Bronchial epithelial cell (primary cell): ENCODE measurements around the gene NEMP2. TPM values are rescaled to one million over a fixed set of nuclear protein-coding genes. Genes with fewer than 3 reads are reported as not detected.

Source experiments
- DNase-seq: peaks from one replicate; pipeline ENCODE4 v3.0.0-alpha.2; 2010; ENCODE audit warnings: low read depth
- FAIRE-seq: peaks from 2 replicates; lab custom pipeline; 2011; peaks lifted over from hg19 to GRCh38; lab: Jason Lieb, UNC
- H3K27me3 ChIP-seq: 2 replicates; pipeline ENCODE4 v1.5.1; 2011; ENCODE audit warnings: low read length; ENCODE audit not compliant: control insufficient read depth, insufficient read depth
- H3K36me3 ChIP-seq: 2 replicates; pipeline ENCODE4 v1.5.1; 2011; ENCODE audit warnings: low read length; ENCODE audit not compliant: control insufficient read depth, insufficient read depth
- H3K4me3 ChIP-seq: 2 replicates; pipeline ENCODE4 v1.5.1; 2011; ENCODE audit warnings: mild to moderate bottlenecking, low read depth, low read length, control low read depth
- total RNA-seq: library from RNA; depleted of rRNA; stranded (reverse); fragments of >200 nt; gene quantifications from 2 replicates; pipeline ENCODE4 v1.2.1, GENCODE V29; 2014
- TF ChIP-seq, protein P1 (sequence below): IDR thresholded peaks from 2 replicates; pipeline ENCODE4 v1.5.1; 2011; ENCODE audit warnings: mild to moderate bottlenecking, moderate library complexity, low read length, control low read depth, inconsistent platforms; ENCODE audit not compliant: insufficient read depth, severe bottlenecking

NEMP2 gene
- total RNA-seq, 1 donor from 2014 or later, result 1.8 TPM

GRCh38 chr2:190454795-190455194 lies 79.7 kb downstream of the NEMP2 start:
- FAIRE-seq (no peak), DNase-seq (no peak)
- H3K36me3 ChIP-seq, result no peaks in the 10 kb centered on the region
- H3K27me3 ChIP-seq, result no peaks in the 10 kb centered on the region
- no peak overlapping the region for H3K4me3 ChIP-seq
- TF ChIP-seq, protein P1, sequence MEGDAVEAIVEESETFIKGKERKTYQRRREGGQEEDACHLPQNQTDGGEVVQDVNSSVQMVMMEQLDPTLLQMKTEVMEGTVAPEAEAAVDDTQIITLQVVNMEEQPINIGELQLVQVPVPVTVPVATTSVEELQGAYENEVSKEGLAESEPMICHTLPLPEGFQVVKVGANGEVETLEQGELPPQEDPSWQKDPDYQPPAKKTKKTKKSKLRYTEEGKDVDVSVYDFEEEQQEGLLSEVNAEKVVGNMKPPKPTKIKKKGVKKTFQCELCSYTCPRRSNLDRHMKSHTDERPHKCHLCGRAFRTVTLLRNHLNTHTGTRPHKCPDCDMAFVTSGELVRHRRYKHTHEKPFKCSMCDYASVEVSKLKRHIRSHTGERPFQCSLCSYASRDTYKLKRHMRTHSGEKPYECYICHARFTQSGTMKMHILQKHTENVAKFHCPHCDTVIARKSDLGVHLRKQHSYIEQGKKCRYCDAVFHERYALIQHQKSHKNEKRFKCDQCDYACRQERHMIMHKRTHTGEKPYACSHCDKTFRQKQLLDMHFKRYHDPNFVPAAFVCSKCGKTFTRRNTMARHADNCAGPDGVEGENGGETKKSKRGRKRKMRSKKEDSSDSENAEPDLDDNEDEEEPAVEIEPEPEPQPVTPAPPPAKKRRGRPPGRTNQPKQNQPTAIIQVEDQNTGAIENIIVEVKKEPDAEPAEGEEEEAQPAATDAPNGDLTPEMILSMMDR, result no peak

Other genes starting within 250 kb of the NEMP2 start
- 4.7 and 9.3 TPM in 2 replicates for gene HIBCH, start 214.9 kb downstream of the NEMP2 start, total RNA-seq
- 7.9 and 11.3 TPM in 2 replicates for gene INPP1, start 191.1 kb downstream of the NEMP2 start, total RNA-seq
- 37.4 and 43.0 TPM in 2 replicates for gene MFSD6, start 126.4 kb downstream of the NEMP2 start, total RNA-seq
- 92.4 and 106 TPM in 2 replicates for gene NAB1, start 114.4 kb upstream of the NEMP2 start, total RNA-seq